ENCODE measurements around the gene PPP2R5C. TPM values are rescaled to one million over a fixed set of nuclear protein-coding genes. Genes with fewer than 3 reads are reported as not detected.

The PPP2R5C gene
- total and polyA plus RNA-seq, 9 of the 15 experiments (the other 6 are each of a cell fraction or from before 2014, with no cell fraction given), result 284 to 617 (median 395) TPM

DNA sequence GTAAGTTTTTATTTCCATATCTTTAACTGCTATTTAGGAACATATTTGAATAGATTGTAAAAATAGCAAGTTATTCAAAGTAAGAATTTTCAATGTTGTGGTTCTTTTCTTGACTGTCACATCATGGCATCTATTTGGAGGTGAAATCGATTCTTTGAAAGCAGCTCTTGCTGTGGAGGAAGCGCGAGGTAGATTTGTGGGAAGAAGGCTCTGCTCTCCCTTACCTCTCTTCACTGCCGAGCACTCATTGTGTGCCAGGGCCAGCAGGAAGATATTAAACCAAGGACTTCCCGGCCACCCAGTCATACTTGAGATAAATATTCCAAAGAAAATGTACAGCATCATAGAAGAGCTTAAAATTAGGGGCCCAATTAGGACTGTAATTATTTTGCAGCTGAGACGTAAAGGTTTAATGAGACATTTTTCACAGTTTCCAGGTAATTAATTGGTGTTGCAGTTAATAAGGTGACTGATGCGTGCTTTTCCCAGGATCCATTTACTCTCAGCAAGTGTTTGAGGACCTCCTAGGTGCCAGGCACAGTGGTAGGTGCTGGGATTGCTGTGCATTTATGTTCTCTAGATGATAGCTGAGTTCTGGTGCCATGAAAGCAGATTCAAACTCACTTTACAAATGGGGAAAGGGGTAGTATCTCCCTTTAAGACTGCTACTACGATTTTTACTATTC lies 113.7 kb downstream of the PPP2R5C start:
- Histone ChIP-seq H4K20me1 (replicated peaks; ENCODE audit: control insufficient read depth, insufficient read depth, low read length) (no peaks in the 10 kb centered on the region), H3K79me2 (ENCODE audit: control insufficient read depth, insufficient read depth, low read length) (peaks cover 92% of the 10 kb centered on the region), H3K4me1 (replicated peaks in 1 of 2; ENCODE audit: control insufficient read depth in 2 of 2, insufficient read depth in 2 of 2, low read length in 2 of 2) (peaks cover 9 to 21% of the 10 kb centered on the region in 2 experiments; a peak in 3 of 5 replicates), H3K4me2 (ENCODE audit: insufficient read depth, low read length) (no peak overlapping the region), H3K36me3 (ENCODE audit: control insufficient read depth, insufficient read depth, low read length) (peaks cover 46% of the 10 kb centered on the region), H3K9ac (ENCODE audit: insufficient read depth in 1 of 2, low read depth in 2 of 2, low read length in 2 of 2) (no peak overlapping the region), H3K27ac (ENCODE audit: extremely low read depth, low read depth, low read length) (no peak overlapping the region), H2AFZ (ENCODE audit: low read depth, low read length) (no peak overlapping the region), H3K9me3 (replicated peaks; ENCODE audit: control insufficient read depth, insufficient read depth, low read depth, low read length) (no peaks in the 10 kb centered on the region), H3K4me3 (no peak overlapping the region), H3K27me3 (ENCODE audit: control insufficient read depth in 2 of 2, insufficient read depth in 2 of 2, low read length in 2 of 2) (no peaks in the 10 kb centered on the region), H3K9me1 (ENCODE audit: control insufficient read depth, insufficient read depth, low read length) (no peaks in the 10 kb centered on the region)
- no TSS peak for BruUV-seq (replicated peaks)
- intact Hi-C loops (cut with micrococcal nuclease) (no loop called here), in situ Hi-C loops (cut with MboI) (no loop called here)
- WGBS (ENCODE audit: insufficient coverage, low coverage, missing lambda C conversion rate), result 90% methylated on average over 8 of the region's 8 CpGs
- ChIA-PET CTCF (ENCODE audit: low intra/inter-chr PET ratio) (interaction anchor here (0.6 kb wide), 1 partner anchor 40 kb away, joined by 3 read pairs; no protein-coding TSS in a partner anchor), POLR2A (no interaction called here)
- DNase-seq (ENCODE audit: extremely low read depth in 1 of 4, low spot score in 3 of 4) (no peak), FAIRE-seq (no peak), ATAC-seq (no peak)
- TF ChIP-seq ZNF3 (CRISPR knock-in tag; IDR thresholded peaks at IDR 0.05) (no peak), HDAC3 (IDR thresholded peaks at IDR 0.05; ENCODE audit: borderline replicate concordance, partially characterized antibody) (no peak)
- TF ChIP-seq, protein P1, sequence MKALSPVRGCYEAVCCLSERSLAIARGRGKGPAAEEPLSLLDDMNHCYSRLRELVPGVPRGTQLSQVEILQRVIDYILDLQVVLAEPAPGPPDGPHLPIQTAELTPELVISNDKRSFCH (CRISPR knock-in tag; IDR thresholded peaks at IDR 0.05), result no peak
- TF ChIP-seq, protein P1 (tag; IDR thresholded peaks at IDR 0.05), result no peak
